NT2/D1 (cell line): ENCODE results near the gene UBE2Q2.

Experiments used
- DNase-seq: peaks from one replicate; pipeline ENCODE4 v3.0.0-alpha.2; 2011; ENCODE audit warnings: low read depth, low spot score
- H3K27me3 ChIP-seq: 2 replicates; pipeline ENCODE4 v1.6.0; 2011; ENCODE audit warnings: mild to moderate bottlenecking; ENCODE audit not compliant: insufficient read length, insufficient read depth
- H3K36me3 ChIP-seq: 2 replicates; pipeline ENCODE4 v1.6.1; 2011; ENCODE audit warnings: mild to moderate bottlenecking, low read length, mixed read lengths; ENCODE audit not compliant: insufficient read depth, insufficient read length
- H3K4me1 ChIP-seq: 2 replicates; pipeline ENCODE4 v1.5.1; 2011; ENCODE audit not compliant: insufficient read depth, insufficient read length
- H3K4me3 ChIP-seq: 2 replicates; pipeline ENCODE4 v1.5.1; 2011; ENCODE audit warnings: low read depth; ENCODE audit not compliant: insufficient read length
- H3K9ac ChIP-seq: 2 replicates; pipeline ENCODE4 v1.6.0; 2011; ENCODE audit warnings: low read depth; ENCODE audit not compliant: insufficient read length
- H3K9me3 ChIP-seq: 2 replicates; pipeline ENCODE4 v1.5.1; 2011; ENCODE audit warnings: mild to moderate bottlenecking, low read length; ENCODE audit not compliant: insufficient read depth
- SUZ12 ChIP-seq: IDR thresholded peaks from 2 replicates; pipeline ENCODE4 v1.6.1; 2011; ENCODE audit not compliant: insufficient read length, insufficient read depth; ENCODE audit errors: extremely low read depth
- YY1 ChIP-seq: IDR thresholded peaks from 2 replicates; pipeline ENCODE4 v1.6.1; 2011; ENCODE audit not compliant: insufficient read length, insufficient read depth
- ZNF274 ChIP-seq: IDR thresholded peaks from 2 replicates; pipeline ENCODE4 v1.6.1; 2011; ENCODE audit warnings: mild to moderate bottlenecking, low read depth, low read length

UBE2Q2 gene

GRCh38 chr15:75928680-75929608 lies 85.7 kb downstream of the UBE2Q2 start:
- no peak overlapping the region for H3K4me3 ChIP-seq
- no peaks in the 10 kb centered on the region for H3K4me1 ChIP-seq
- H3K9me3 ChIP-seq = no peaks in the 10 kb centered on the region
- DNase-seq = peak; percentile 36
- H3K36me3 ChIP-seq = peaks cover 64% of the 10 kb centered on the region
- no peaks in the 10 kb centered on the region for H3K27me3 ChIP-seq
- no peak for TF ChIP-seq YY1
- no peak for TF ChIP-seq SUZ12
- TF ChIP-seq ZNF274 = no peak
- H3K9ac ChIP-seq = no peak overlapping the region

GRCh38 chr15:75929799-75930565 lies 86.7 kb downstream of the UBE2Q2 start:
- Histone ChIP-seq H3K4me3 (no peak overlapping the region), H3K36me3 (peaks cover 65% of the 10 kb centered on the region), H3K9me3 (no peaks in the 10 kb centered on the region), H3K27me3 (no peaks in the 10 kb centered on the region), H3K9ac (no peak overlapping the region), H3K4me1 (no peaks in the 10 kb centered on the region)
- no peak for DNase-seq
- TF ChIP-seq YY1 (no peak), ZNF274 (no peak), SUZ12 (no peak)

- Histone ChIP-seq H3K9me3 (no peaks in the 10 kb centered on the region), H3K27me3 (no peaks in the 10 kb centered on the region), H3K36me3 (peaks cover 66% of the 10 kb centered on the region), H3K4me1 (no peaks in the 10 kb centered on the region), H3K9ac (no peak overlapping the region), H3K4me3 (no peak overlapping the region)
- no peak for DNase-seq
- TF ChIP-seq YY1 = no peak
- no peak for TF ChIP-seq ZNF274
- TF ChIP-seq SUZ12 = no peak
Measured at GRCh38 chr15:75930866-75931265, 87.6 kb downstream of the UBE2Q2 start.

- TF ChIP-seq ZNF274 (no peak), YY1 (no peak)
- Histone ChIP-seq H3K4me3 (no peak overlapping the region), H3K4me1 (no peaks in the 10 kb centered on the region), H3K36me3 (peaks cover 5% of the 10 kb centered on the region), H3K27me3 (no peaks in the 10 kb centered on the region), H3K9me3 (no peaks in the 10 kb centered on the region), H3K9ac (no peak overlapping the region)
- no peak for DNase-seq
Measured at GRCh38 chr15:75942464-75942863, 99.2 kb downstream of the UBE2Q2 start.

GRCh38 chr15:75943246-75943645 lies 100.0 kb downstream of the UBE2Q2 start:
- Histone ChIP-seq H3K27me3 (no peaks in the 10 kb centered on the region), H3K9me3 (no peaks in the 10 kb centered on the region), H3K36me3 (no peaks in the 10 kb centered on the region), H3K9ac (no peak overlapping the region), H3K4me1 (no peaks in the 10 kb centered on the region), H3K4me3 (no peak overlapping the region)
- DNase-seq = no peak
- no peak for TF ChIP-seq ZNF274
- no peak for TF ChIP-seq YY1
- no peak for TF ChIP-seq SUZ12

- H3K9ac ChIP-seq = no peak overlapping the region
- H3K36me3 ChIP-seq = no peaks in the 10 kb centered on the region
- H3K4me1 ChIP-seq = no peaks in the 10 kb centered on the region
- H3K4me3 ChIP-seq = no peak overlapping the region
- TF ChIP-seq YY1 (no peak), SUZ12 (no peak), ZNF274 (no peak)
- H3K27me3 ChIP-seq = no peaks in the 10 kb centered on the region
- H3K9me3 ChIP-seq = no peaks in the 10 kb centered on the region
- no peak for DNase-seq
Measured at GRCh38 chr15:75943713-75944215, 100.5 kb downstream of the UBE2Q2 start.

- Histone ChIP-seq H3K9ac (no peak overlapping the region), H3K36me3 (no peaks in the 10 kb centered on the region), H3K27me3 (no peaks in the 10 kb centered on the region), H3K4me1 (no peaks in the 10 kb centered on the region), H3K4me3 (no peak overlapping the region), H3K9me3 (no peaks in the 10 kb centered on the region)
- DNase-seq = no peak
- TF ChIP-seq ZNF274 (no peak), SUZ12 (no peak), YY1 (no peak)
Measured at GRCh38 chr15:75945953-75946352, 102.7 kb downstream of the UBE2Q2 start.
